Astrocyte of the cerebellum (primary cell): ENCODE results near the gene MLYCD.

ENCODE experiments used
- DNase-seq: peaks from one replicate; pipeline ENCODE4 v3.0.0-alpha.2; 2011; ENCODE audit warnings: low read depth
- H3K4me3 ChIP-seq: 2 replicates; pipeline ENCODE4 v1.5.1; 2011; ENCODE audit warnings: mild to moderate bottlenecking, low read depth, low read length, moderate library complexity
- in situ Hi-C: cut with HindIII; loops from 2 replicates; pipeline ENCODE4 v1.10.0; 2017; ENCODE audit warnings: low sequenced_read_pairs
- TF ChIP-seq, protein P1 (sequence below): IDR thresholded peaks from 2 replicates; pipeline ENCODE4 v1.5.1; 2012; ENCODE audit warnings: low read length, low read depth, moderate library complexity, mild to moderate bottlenecking; ENCODE audit errors: missing control alignments

MLYCD gene

DNA sequence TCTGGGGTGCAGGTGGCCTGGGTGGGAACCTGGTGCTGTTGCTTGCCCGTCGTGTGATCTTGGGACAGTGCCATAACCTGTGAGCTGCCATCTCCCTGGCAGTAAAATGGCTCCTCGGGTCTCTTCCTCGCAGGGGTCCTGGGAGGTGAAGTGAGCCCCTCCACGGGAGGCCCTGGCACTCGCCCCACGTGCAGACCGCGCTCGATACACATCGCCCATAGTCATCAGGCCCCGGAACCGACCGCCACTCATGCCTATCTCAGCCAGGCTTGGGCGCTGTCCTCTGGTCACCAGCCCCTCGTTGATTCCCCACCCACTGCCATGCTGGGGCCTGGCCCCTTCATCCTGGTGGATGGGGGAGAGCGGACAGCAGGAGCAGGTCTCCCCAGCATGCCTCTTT is 32.6 kb downstream of the MLYCD start:
- TF ChIP-seq, protein P1, sequence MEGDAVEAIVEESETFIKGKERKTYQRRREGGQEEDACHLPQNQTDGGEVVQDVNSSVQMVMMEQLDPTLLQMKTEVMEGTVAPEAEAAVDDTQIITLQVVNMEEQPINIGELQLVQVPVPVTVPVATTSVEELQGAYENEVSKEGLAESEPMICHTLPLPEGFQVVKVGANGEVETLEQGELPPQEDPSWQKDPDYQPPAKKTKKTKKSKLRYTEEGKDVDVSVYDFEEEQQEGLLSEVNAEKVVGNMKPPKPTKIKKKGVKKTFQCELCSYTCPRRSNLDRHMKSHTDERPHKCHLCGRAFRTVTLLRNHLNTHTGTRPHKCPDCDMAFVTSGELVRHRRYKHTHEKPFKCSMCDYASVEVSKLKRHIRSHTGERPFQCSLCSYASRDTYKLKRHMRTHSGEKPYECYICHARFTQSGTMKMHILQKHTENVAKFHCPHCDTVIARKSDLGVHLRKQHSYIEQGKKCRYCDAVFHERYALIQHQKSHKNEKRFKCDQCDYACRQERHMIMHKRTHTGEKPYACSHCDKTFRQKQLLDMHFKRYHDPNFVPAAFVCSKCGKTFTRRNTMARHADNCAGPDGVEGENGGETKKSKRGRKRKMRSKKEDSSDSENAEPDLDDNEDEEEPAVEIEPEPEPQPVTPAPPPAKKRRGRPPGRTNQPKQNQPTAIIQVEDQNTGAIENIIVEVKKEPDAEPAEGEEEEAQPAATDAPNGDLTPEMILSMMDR: no peak
- no peak overlapping the region for H3K4me3 ChIP-seq
- no peak for DNase-seq
- in situ Hi-C loops: no loop called here

DNA sequence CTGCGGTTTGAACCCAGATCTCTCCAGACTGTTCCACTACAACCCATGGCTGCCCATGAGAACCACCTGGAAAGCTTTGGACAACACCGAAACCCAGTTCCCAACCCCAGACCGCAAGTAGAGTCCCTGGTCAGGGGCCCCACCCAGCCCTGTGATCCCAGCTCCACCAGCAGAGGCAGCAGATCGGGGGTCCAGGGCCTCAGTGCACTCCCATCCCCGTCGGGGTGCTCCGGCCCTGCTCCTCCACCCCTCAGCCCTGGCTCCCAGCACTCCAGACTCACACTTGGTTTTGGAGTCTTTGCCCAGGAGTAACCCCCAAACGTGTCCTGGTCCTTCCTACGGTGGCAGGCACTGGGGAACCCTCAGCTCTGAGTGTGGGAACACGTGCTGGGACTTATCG is 33.4 kb downstream of the MLYCD start:
- H3K4me3 ChIP-seq: no peak overlapping the region
- in situ Hi-C loops: no loop called here
- TF ChIP-seq, protein P1: no peak

DNA sequence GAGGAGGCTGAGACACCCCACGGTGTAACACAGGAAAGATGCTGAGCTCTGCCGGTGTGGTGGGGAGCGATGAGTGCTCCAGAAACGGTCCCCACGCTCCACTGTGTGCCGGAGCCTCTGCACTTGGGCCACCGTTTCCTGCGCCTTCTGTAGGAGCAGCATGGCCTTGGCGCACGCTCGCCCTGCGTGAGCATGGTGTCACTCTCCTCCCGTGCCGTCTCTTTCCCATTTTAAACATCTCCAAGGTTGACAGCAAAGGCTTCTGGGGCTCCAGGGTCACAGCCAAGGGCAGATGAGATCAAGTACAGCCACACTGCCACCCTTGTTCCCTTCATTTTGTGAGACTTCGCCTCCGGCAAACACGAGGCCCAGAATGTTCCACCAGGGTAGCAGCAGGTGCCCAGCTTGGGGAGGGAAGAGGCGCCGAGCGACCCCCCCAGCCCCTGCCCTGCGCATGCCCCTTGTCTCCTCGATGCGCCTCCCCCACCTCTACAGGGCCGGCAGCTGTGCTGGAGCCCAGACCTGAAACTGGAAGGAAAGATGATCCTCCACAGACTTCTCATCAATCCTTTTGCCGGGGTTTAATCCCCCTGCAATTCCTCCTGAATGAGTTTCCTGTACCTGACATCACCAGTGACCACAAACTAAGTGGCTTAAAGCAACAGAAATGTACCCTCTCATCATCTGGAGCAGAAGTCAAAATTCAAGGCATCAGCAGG is 34.2 kb downstream of the MLYCD start:
- no peak for DNase-seq
- no peak overlapping the region for H3K4me3 ChIP-seq
- in situ Hi-C loops: no loop called here
- TF ChIP-seq, protein P1: no peak

More for the DNA sequence above, 33.4 kb downstream of the MLYCD start:
- DNase-seq: no peak

DNA sequence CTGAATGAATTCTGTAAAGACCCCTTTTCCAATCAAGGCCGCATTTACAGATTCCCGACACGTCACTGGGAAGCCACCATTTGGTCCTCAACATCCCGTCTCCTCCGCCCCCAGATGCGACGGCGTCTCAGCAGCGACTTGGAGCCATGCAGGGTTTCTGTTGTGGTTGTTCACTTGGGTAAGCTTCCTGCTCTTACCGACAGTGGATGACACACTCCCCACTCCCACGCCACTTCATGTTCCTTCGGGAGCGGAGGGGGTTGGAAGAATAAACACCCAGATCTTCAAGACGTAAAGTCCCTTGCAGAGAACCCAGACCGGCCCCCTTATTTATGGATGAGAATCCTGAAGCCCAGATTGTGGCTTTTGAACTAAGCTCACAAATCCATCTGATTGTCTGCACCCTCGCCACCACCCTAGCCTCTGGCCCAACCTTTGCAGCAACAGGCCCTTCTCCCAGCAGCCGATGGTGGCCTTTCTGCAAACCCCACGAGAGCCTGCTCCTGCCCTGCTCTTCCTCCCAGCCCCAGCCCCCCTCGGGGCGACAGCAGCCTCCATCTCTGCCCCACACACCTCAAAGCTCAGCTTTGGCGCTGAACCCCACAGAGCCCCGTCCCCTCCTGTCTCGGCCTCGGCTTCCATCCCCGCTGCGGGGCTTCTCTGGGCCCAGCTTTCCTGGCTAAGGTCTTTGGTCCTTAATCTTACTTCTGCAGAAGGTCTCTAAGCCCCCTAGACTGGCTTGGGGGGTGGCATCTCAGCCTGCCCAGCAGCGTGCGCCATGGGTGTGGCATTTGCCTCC is 35.2 kb downstream of the MLYCD start:
- in situ Hi-C loops: no loop called here

GRCh38 chr16:83934684-83934977 is 35.7 kb downstream of the MLYCD start:
- no peak overlapping the region for H3K4me3 ChIP-seq
- in situ Hi-C loops: no loop called here
- no peak for DNase-seq
- TF ChIP-seq, protein P1: no peak

More for the DNA sequence above, 35.2 kb downstream of the MLYCD start:
- no peak for DNase-seq
- no peak overlapping the region for H3K4me3 ChIP-seq
- TF ChIP-seq, protein P1: no peak

- TF ChIP-seq, protein P1: no peak
- no peak for DNase-seq
- no peak overlapping the region for H3K4me3 ChIP-seq
- in situ Hi-C loops: no loop called here
Measured at GRCh38 chr16:83935005-83935857, 36.3 kb downstream of the MLYCD start.
